ENCODE results near the gene CYP27B1. TPM values are rescaled to one million over a fixed set of nuclear protein-coding genes. Genes with fewer than 3 reads are reported as not detected.

CYP27B1 gene
- total RNA-seq, 1 experiment from 2014 or later: 4.7 TPM

DNA sequence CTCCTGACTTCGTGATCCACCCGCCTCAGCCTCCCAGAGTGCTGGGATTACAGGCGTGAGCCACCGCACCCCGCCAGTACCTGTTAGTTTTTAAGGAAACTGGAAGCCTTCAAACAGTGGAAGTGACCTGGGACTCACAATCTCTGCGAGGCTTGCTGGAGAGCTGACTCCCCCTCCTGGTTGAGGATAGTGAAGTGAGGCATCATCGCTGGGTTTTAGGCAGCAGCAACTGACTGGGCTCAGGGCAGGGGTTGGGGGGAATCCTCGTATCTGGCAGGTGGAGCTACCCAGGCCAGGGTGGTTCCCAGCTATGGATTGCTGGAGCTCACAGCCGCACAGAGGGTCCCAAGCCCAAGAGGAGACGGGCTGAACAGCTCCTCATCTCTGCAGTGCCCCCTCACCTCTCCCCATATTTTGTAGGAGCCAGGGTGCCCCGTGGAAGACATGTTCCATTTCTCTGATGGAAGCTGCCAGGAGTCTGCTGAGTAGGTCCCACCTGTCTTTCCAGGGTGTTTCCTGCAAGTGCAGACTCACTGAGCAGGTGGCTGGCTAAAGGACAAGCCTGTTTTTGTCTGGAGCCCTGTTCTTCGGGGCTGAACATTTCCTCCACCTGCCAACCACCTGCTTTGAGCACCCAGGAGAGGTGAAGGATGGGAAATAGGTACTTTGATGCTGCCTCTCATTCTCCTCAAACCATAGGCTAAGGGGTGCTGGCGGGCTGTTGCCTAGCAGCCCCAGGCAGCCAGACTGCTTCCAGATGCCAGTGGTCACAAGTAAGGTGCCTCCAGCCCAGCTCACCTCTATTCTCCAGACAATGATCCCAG lies 48.5 kb upstream of the CYP27B1 start:
- CTCF ChIA-PET: no interaction called here
- POLR2A ChIA-PET (ENCODE audit: low non-redundant PET): no interaction called here
- DNase-seq (ENCODE audit: low spot score): no peak
- H3K9me3 ChIP-seq (ENCODE audit: low read depth, low read length, poor library complexity, severe bottlenecking): no peaks in the 10 kb centered on the region
- H3K36me3 ChIP-seq (ENCODE audit: insufficient read depth, low read length, poor library complexity, severe bottlenecking): peaks cover 17% of the 10 kb centered on the region
- no peaks in the 10 kb centered on the region for H3K4me1 ChIP-seq (ENCODE audit: insufficient read depth, low read length, poor library complexity, severe bottlenecking)
- H3K27ac ChIP-seq (ENCODE audit: low read depth, low read length, poor library complexity, severe bottlenecking): no peak overlapping the region
- no TSS peak for BruUV-seq (replicated peaks)
- H3K4me3 ChIP-seq (ENCODE audit: low read depth, low read length, poor library complexity, severe bottlenecking): no peak overlapping the region
- intact Hi-C loops (cut with micrococcal nuclease; ENCODE audit: unreplicated experiment): no loop called here
- TF ChIP-seq EZH2 (IDR thresholded peaks at IDR 0.05; ENCODE audit: borderline replicate concordance, low read depth, low read length, poor library complexity, severe bottlenecking) (no peak), CTCF (conservative IDR thresholded peaks at IDR 0.05; ENCODE audit: low read depth, low read length) (0 out of 2 replicates have a peak, but pooled peaks have one; percentile 19)
- no peaks in the 10 kb centered on the region for H3K27me3 ChIP-seq (replicated peaks; ENCODE audit: insufficient read depth, low read depth, low read length, poor library complexity)

DNA sequence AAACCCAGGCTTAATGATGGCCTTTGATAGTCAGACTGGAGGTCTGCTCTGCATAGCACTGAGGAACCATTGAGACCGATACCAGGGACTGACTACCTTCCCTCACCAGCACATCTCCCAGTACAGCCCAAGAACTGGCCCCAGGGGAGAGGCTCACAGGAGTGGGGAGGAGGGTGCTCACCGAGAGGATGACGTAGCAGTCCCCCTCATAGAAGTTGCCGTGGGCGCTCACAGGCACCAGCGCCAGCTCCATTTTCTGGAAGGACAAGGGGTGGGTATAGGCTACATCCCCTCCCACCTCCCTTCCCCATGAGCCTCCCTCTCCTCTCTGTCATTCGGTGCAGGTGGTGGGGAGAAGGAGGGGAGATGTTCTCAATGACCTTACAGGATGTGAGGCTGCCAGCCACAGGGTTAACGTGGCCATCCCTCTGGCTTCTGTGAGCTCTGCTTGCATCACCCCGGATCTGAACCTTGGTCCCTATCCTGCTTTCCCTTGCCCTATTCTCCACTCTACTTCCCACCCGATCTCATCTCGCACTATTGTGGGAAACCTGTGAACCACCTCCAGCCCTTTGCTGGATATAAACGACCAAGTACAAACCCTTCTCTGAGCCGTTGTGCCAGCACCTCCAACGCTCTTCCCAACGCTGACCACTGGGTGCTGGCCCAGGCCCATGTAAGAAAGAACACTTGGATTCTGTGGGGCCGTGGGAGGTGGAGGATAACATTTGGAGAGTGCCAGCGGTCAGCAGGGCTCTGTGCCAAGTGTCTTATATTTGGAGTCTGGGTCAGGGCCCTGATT lies 47.3 kb upstream of the CYP27B1 start:
- Histone ChIP-seq H3K27me3 (replicated peaks; ENCODE audit: insufficient read depth, low read depth, low read length, poor library complexity) (no peaks in the 10 kb centered on the region), H3K27ac (ENCODE audit: low read depth, low read length, poor library complexity, severe bottlenecking) (no peak overlapping the region), H3K9me3 (ENCODE audit: low read depth, low read length, poor library complexity, severe bottlenecking) (no peaks in the 10 kb centered on the region), H3K4me1 (ENCODE audit: insufficient read depth, low read length, poor library complexity, severe bottlenecking) (no peaks in the 10 kb centered on the region), H3K36me3 (ENCODE audit: insufficient read depth, low read length, poor library complexity, severe bottlenecking) (peaks cover 7% of the 10 kb centered on the region), H3K4me3 (ENCODE audit: low read depth, low read length, poor library complexity, severe bottlenecking) (no peak overlapping the region)
- no TSS peak for BruUV-seq (replicated peaks)
- intact Hi-C loops (cut with micrococcal nuclease; ENCODE audit: unreplicated experiment): no loop called here
- TF ChIP-seq EZH2 (IDR thresholded peaks at IDR 0.05; ENCODE audit: borderline replicate concordance, low read depth, low read length, poor library complexity, severe bottlenecking) (no peak), CTCF (conservative IDR thresholded peaks at IDR 0.05; ENCODE audit: low read depth, low read length) (no peak)
- ChIA-PET CTCF (no interaction called here), POLR2A (ENCODE audit: low non-redundant PET) (no interaction called here)
- DNase-seq (ENCODE audit: low spot score): no peak

GRCh38 chr12:57813111-57813970 lies 46.5 kb upstream of the CYP27B1 start:
- ChIA-PET POLR2A (ENCODE audit: low non-redundant PET) (no interaction called here), CTCF (no interaction called here)
- no TSS peak for BruUV-seq (replicated peaks)
- Histone ChIP-seq H3K9me3 (ENCODE audit: low read depth, low read length, poor library complexity, severe bottlenecking) (no peaks in the 10 kb centered on the region), H3K27ac (ENCODE audit: low read depth, low read length, poor library complexity, severe bottlenecking) (no peak overlapping the region), H3K4me1 (ENCODE audit: insufficient read depth, low read length, poor library complexity, severe bottlenecking) (no peaks in the 10 kb centered on the region), H3K36me3 (ENCODE audit: insufficient read depth, low read length, poor library complexity, severe bottlenecking) (peaks cover under 1% of the 10 kb centered on the region), H3K27me3 (replicated peaks; ENCODE audit: insufficient read depth, low read depth, low read length, poor library complexity) (no peaks in the 10 kb centered on the region), H3K4me3 (ENCODE audit: low read depth, low read length, poor library complexity, severe bottlenecking) (no peak overlapping the region)
- TF ChIP-seq EZH2 (IDR thresholded peaks at IDR 0.05; ENCODE audit: borderline replicate concordance, low read depth, low read length, poor library complexity, severe bottlenecking): no peak
- TF ChIP-seq CTCF (conservative IDR thresholded peaks at IDR 0.05; ENCODE audit: low read depth, low read length): no peak
- DNase-seq (ENCODE audit: low spot score): no peak
- intact Hi-C loops (cut with micrococcal nuclease; ENCODE audit: unreplicated experiment): no loop called here
